Left hindlimb (tissue), 1 donor: ENCODE results near the gene DNASE1L1.

Experiments
- DNase-seq: peaks from one replicate; pipeline ENCODE4 v3.0.0-alpha.2; 2018

The DNASE1L1 gene

DNA sequence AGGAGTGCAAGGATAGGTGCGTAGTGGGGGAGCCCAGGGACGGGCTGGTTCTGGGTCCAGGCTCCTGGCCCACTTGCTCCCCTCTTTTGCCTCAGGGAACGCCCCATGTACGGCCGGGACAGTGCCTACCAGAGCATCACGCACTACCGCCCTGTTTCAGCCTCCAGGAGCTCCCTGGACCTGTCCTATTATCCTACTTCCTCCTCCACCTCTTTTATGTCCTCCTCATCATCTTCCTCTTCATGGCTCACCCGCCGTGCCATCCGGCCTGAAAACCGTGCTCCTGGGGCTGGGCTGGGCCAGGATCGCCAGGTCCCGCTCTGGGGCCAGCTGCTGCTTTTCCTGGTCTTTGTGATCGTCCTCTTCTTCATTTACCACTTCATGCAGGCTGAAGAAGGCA, 28.3 kb downstream of the DNASE1L1 start:
- no peak for DNase-seq

GRCh38 chrX:154380153-154380552, 28.9 kb downstream of the DNASE1L1 start:
- DNase-seq = no peak

- no peak for DNase-seq
Observed at GRCh38 chrX:154379569-154379951, 29.5 kb downstream of the DNASE1L1 start.

GRCh38 chrX:154378799-154379568, 30.1 kb downstream of the DNASE1L1 start, which contains the start of gene EMD:
Gene EMD (plus strand): TSS chrX:154379295. CDS start chrX:154379485, 190 bp downstream.
- DNase-seq = peak; percentile 98

GRCh38 chrX:154378059-154378798, 30.8 kb downstream of the DNASE1L1 start:
- peak; percentile 67 for DNase-seq

DNA sequence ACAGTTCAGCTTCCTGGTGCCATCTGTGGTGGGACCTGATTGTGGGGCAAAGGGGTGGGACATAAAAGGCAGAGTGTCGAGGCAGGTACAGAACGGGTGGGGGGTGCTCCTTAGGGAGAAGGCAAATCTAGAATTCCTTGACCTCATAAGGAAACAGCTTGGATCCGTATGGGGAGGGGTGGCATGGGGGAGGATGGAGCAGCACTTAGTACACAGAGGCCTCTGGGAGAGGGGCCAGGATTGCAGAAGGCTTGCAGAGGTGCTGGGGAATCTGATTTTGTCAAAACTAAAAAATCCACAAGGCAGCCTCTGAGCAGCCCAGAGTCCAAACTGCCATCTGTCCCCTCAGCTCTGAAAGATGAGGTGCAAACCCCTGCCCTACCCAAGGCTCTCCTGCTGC, 32.3 kb downstream of the DNASE1L1 start:
- DNase-seq = no peak

- no peak for DNase-seq
Observed at GRCh38 chrX:154375156-154375504, 33.9 kb downstream of the DNASE1L1 start.

GRCh38 chrX:154374313-154375155, 34.5 kb downstream of the DNASE1L1 start, which contains the start of gene FLNA:
Gene FLNA (minus strand): TSS chrX:154374634. CDS start chrX:154371245, 3,389 bp downstream.
- peak; percentile 51 for DNase-seq

DNA sequence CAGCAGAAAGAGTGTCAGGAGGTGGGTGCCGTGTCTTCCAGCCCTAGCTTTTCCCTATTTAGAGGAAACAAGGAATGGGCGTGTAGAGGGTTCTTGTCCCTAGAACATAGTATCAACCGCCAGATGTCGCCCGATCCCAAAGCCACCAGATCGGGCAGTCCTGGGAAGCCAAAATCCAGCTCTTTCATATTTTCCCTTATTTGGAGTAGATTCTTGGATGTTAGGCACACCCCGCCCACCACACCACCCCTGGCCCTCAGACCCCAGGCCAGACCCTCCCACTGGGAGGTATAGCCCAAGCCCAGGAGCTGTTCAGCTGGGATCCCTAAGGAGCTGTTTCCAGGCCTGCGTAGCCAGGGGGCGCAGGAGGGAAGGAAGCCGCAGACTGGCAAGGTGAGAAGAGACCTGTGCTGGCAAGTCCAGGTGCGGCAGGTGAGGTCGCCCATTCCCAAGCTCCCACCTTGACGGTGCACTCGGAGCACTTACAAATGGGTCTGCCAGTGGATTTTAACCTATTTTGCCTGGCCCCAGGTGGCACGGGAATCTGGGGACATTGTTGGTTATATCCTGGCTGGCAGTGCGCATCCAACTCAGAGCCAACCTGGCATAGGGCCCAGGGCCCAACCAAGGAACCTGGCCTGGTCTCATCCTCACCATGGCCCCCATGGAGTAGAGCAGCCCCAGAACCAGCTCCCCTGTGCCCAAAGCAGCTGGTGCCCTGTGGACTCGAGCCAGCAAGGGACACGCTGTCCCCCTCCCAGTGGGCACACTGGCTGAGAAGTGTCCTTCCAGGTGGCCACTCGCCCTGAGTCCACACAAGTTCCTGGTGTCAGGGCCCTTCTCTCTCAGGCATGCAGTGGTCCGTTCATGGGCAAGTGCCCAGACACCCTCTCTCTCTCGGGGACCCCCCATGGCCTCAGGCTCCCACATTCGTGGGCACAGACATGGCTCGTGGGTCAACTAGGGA, 35.4 kb downstream of the DNASE1L1 start:
- DNase-seq = peak; percentile 82

DNA sequence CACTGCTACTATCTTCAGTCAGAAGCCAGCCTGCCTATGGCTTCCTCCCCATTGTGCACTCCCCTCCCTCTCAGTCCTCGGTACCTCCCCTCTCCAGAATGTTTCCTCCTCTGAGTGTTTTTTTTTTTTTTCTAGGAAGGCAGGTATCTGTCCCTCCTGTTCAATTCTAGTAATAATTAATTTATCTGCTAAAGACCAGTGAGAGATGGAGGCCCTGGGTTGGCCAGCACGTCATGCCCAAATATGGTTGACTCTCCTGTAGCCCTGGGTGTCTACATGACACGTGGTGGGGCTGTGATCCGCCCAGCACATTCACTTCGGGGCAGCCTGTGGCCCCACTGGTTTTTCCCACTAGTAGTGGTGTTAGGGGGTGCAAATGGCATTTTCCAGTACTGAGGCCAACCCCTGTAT, 36.4 kb downstream of the DNASE1L1 start:
- DNase-seq = no peak

- no peak for DNase-seq
Observed at GRCh38 chrX:154371789-154372300, 37.2 kb downstream of the DNASE1L1 start.

- DNase-seq = peak; percentile 94
Observed at GRCh38 chrX:154371017-154371788, 37.9 kb downstream of the DNASE1L1 start.

DNA sequence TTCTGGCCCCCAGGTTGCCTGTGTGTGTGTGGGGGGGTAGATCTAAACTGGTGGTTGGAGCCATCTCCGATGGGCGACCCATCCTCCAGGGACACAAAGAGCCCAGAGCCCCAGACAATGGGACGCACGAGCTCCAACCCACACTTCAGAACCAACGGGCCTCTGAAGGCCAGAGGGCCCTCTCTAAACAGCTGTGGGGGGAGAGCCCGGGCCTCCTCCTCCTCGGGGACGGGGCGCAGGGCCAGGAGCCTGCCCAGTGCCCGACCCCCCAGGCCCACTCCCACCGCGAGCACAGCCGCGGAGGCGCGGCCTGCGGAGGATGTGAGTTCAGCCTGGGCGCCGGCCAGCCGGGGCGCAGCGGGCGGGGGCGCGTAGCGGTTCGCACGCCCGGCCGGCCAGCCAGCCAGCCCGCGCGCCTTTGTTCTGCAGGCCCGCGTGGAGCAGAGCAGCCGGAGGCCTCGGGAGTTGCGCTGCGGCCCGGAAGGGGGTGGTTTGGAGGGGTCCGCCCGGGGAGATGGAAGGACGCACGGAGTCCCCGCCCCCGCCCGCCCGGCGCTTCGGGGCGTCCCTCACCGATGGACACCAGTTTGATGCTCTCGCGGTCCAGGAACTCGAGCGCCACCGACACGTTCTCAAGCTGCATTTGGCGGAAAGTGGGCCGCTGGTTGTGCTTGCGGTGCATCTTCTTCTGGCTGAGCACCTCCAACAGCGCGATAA, 38.6 kb downstream of the DNASE1L1 start:
- peak; percentile 62 for DNase-seq

DNA sequence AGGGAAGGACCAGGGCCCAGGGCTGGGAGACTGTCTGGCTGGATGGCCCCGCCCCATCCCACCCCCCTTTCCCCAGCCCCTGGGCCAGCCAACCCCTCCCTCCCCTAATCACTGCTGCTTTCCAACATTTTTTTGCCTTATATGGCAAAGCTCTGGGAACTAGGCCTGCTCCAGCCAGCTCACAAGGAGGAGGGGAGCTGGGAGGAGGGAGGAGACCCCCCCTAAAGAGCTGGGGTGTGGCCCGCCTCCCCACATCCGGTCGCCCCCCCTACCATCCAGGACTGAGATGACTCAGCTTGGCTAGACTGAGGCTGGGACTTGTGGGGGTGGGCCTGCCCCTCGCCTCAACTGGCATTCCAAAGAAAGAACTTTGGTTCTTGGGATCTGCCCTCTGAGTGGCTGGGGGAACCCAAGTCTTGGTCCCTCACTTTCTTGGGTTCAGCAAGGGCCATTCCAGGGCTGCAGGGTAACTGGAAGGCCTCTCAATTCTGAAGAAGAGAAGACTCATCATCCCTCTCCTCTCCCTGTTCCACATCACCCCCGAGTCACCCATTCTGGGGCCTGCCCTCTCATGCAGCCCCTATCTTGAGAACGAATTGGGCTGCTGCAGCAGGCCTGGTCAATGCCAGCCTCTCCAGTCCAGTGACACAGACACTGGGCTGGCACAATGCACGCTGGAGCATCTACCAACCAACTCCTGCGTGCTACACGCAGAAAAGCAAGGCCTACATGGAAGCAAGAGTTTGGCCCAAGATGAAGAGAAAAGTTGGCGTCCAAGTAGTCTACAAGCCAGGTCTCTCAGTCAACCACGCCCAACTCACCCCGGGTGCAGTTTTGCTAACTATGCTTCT, 39.4 kb downstream of the DNASE1L1 start:
- peak; percentile 90 for DNase-seq

- peak; percentile 76 for DNase-seq
Observed at GRCh38 chrX:154368630-154369448, 40.2 kb downstream of the DNASE1L1 start.

- DNase-seq = no peak
Observed at GRCh38 chrX:154367474-154368308, 41.4 kb downstream of the DNASE1L1 start.

DNA sequence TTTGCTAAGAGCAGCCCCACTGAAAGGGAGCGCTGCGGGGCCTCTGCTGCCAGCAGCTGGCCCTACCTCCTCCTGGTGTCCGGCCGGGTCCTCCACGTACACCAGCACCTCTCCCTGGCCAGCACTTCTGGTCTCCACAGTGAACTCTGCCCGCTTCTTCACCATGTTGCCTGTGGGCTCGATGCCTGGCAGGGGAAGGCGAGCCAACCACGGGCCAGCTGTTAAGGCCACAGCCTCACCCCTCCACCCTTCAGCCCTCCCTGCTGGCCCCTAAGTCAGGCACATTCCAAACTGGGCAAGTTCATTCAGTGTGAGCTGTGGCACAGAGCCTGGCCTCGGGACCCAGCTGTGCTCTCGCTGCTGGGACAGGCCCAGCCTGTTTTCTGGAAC, 42.4 kb downstream of the DNASE1L1 start:
- no peak for DNase-seq
